SJSA1 (cell line): ENCODE measurements around the gene ITPKC. TPM values are rescaled to one million over a fixed set of nuclear protein-coding genes. Genes with fewer than 3 reads are reported as not detected.

Experiments
- DNase-seq, 2 experiments: peaks; one replicate each; pipeline ENCODE4 v3.0.0-alpha.2; 2015 to 2020; ENCODE audit warnings: low spot score in 2 of 2, low read depth in 1 of 2
- H3K27ac ChIP-seq: fragments of 250-450 bp; sonication (Bioruptor Pico); 2 replicates; pipeline ENCODE4 v1.5.1; 2020; ENCODE audit warnings: mild to moderate bottlenecking, moderate library complexity
- H3K27me3 ChIP-seq: fragments of 250-450 bp; sonication (Bioruptor Pico); replicated peaks from 2 replicates; pipeline ENCODE4 v1.5.1; 2020; ENCODE audit warnings: mild to moderate bottlenecking, moderate library complexity
- H3K36me3 ChIP-seq: fragments of 250-450 bp; sonication (Bioruptor Pico); 2 replicates; pipeline ENCODE4 v1.5.1; 2020; ENCODE audit warnings: mild to moderate bottlenecking
- H3K4me1 ChIP-seq: fragments of 250-450 bp; sonication (Bioruptor Pico); replicated peaks from 2 replicates; pipeline ENCODE4 v1.6.1; 2021; ENCODE audit warnings: mild to moderate bottlenecking
- H3K4me3 ChIP-seq: fragments of 250-450 bp; sonication (Bioruptor Pico); 2 replicates; pipeline ENCODE4 v1.5.1; 2020; ENCODE audit warnings: mild to moderate bottlenecking
- H3K9me3 ChIP-seq: fragments of 250-450 bp; sonication (Bioruptor Pico); replicated peaks from 2 replicates; pipeline ENCODE4 v1.5.1; 2020; ENCODE audit warnings: mild to moderate bottlenecking
- total RNA-seq: library from RNA; depleted of rRNA; stranded (reverse); fragments of >200 nt; shearing (Covaris generic); gene quantifications from 2 replicates; pipeline ENCODE4 v1.2.3, GENCODE V29; 2014

Gene ITPKC
- total RNA-seq, 1 experiment from 2014 or later: 5.4 TPM

- no peak for DNase-seq
- Histone ChIP-seq H3K36me3 (no peaks in the 10 kb centered on the region), H3K9me3 (no peaks in the 10 kb centered on the region), H3K27ac (no peak overlapping the region), H3K4me3 (no peak overlapping the region), H3K27me3 (no peaks in the 10 kb centered on the region), H3K4me1 (peaks cover 13% of the 10 kb centered on the region)
Measured at GRCh38 chr19:40744554-40745401, 27.9 kb downstream of the ITPKC start.

- Histone ChIP-seq H3K4me3 (no peak overlapping the region), H3K9me3 (no peaks in the 10 kb centered on the region), H3K27me3 (no peaks in the 10 kb centered on the region), H3K36me3 (no peaks in the 10 kb centered on the region), H3K27ac (no peak overlapping the region), H3K4me1 (peaks cover 17% of the 10 kb centered on the region)
- DNase-seq: no peak
Measured at GRCh38 chr19:40745402-40745780, 28.5 kb downstream of the ITPKC start.

- Histone ChIP-seq H3K4me3 (no peak overlapping the region), H3K27ac (no peak overlapping the region)
- no peak for DNase-seq
Measured at GRCh38 chr19:40747536-40747935, 30.6 kb downstream of the ITPKC start.

GRCh38 chr19:40750058-40750873, 33.4 kb downstream of the ITPKC start, which contains the start of gene ACTMAP:
Gene ACTMAP, minus strand, starts transcription at chr19:40750477. Its CDS starts 674 bp downstream, at chr19:40749803.
- peak; percentile 100 for DNase-seq
- Histone ChIP-seq H3K9me3 (no peaks in the 10 kb centered on the region), H3K36me3 (peaks cover 11% of the 10 kb centered on the region), H3K4me3 (peak within 1 kb of the TSS; percentile 58), H3K27ac (peak within 1 kb of the TSS; percentile 97), H3K27me3 (no peaks in the 10 kb centered on the region), H3K4me1 (peaks cover 19% of the 10 kb centered on the region)

More at GRCh38 chr19:40747536-40747935, 30.6 kb downstream of the ITPKC start:
- no peaks in the 10 kb centered on the region; the same call in 1 of the 2 replicates for H3K36me3 ChIP-seq
- peaks cover 23% of the 10 kb centered on the region for H3K4me1 ChIP-seq
- no peaks in the 10 kb centered on the region for H3K9me3 ChIP-seq
- no peaks in the 10 kb centered on the region for H3K27me3 ChIP-seq

GRCh38 chr19:40750874-40751537, 34.1 kb downstream of the ITPKC start, which contains the start of gene SNRPA:
Gene SNRPA, plus strand, starts transcription at chr19:40751203. Its CDS starts 206 bp downstream, at chr19:40751409.
- Histone ChIP-seq H3K36me3 (peaks cover 19% of the 10 kb centered on the region), H3K27me3 (no peaks in the 10 kb centered on the region), H3K4me3 (peak within 1 kb of the TSS; percentile 58), H3K4me1 (peaks cover 14% of the 10 kb centered on the region), H3K9me3 (no peaks in the 10 kb centered on the region), H3K27ac (peak within 1 kb of the TSS; percentile 97)
- peak; percentile 99 to 100 for DNase-seq

- no peak for DNase-seq
- Histone ChIP-seq H3K27ac (no peak overlapping the region), H3K4me3 (peak overlapping the region; percentile 58)
Measured at GRCh38 chr19:40752257-40752781, 35.4 kb downstream of the ITPKC start.

GRCh38 chr19:40754611-40755247, 37.8 kb downstream of the ITPKC start:
- Histone ChIP-seq H3K4me3 (no peak overlapping the region), H3K36me3 (peaks cover 52% of the 10 kb centered on the region)
- DNase-seq: no peak

More at GRCh38 chr19:40752257-40752781, 35.4 kb downstream of the ITPKC start:
- H3K27me3 ChIP-seq: no peaks in the 10 kb centered on the region
- peaks cover 32% of the 10 kb centered on the region for H3K36me3 ChIP-seq
- H3K9me3 ChIP-seq: no peaks in the 10 kb centered on the region
- peaks cover 14% of the 10 kb centered on the region for H3K4me1 ChIP-seq

GRCh38 chr19:40755248-40755624, 38.3 kb downstream of the ITPKC start:
- Histone ChIP-seq H3K9me3 (no peaks in the 10 kb centered on the region), H3K36me3 (peaks cover 57% of the 10 kb centered on the region), H3K4me1 (peaks cover 5% of the 10 kb centered on the region; the same call in 1 of the 2 replicates), H3K27me3 (no peaks in the 10 kb centered on the region), H3K27ac (no peak overlapping the region), H3K4me3 (no peak overlapping the region)
- no peak for DNase-seq

More at GRCh38 chr19:40754611-40755247, 37.8 kb downstream of the ITPKC start:
- Histone ChIP-seq H3K4me1 (peaks cover 10% of the 10 kb centered on the region), H3K27ac (no peak overlapping the region), H3K27me3 (no peaks in the 10 kb centered on the region), H3K9me3 (no peaks in the 10 kb centered on the region)

- no peak for DNase-seq
- Histone ChIP-seq H3K9me3 (no peaks in the 10 kb centered on the region), H3K4me3 (no peak overlapping the region), H3K36me3 (peaks cover 63% of the 10 kb centered on the region), H3K4me1 (peaks cover 5% of the 10 kb centered on the region; the same call in 1 of the 2 replicates), H3K27ac (no peak overlapping the region), H3K27me3 (no peaks in the 10 kb centered on the region)
Measured at GRCh38 chr19:40755791-40756190, 38.9 kb downstream of the ITPKC start.

- Histone ChIP-seq H3K4me1 (peaks cover 5% of the 10 kb centered on the region; the same call in 1 of the 2 replicates), H3K9me3 (no peaks in the 10 kb centered on the region), H3K27ac (no peak overlapping the region), H3K36me3 (peaks cover 70% of the 10 kb centered on the region), H3K27me3 (no peaks in the 10 kb centered on the region), H3K4me3 (no peak overlapping the region)
- DNase-seq: no peak
Measured at GRCh38 chr19:40756502-40757110, 39.7 kb downstream of the ITPKC start.

GRCh38 chr19:40758491-40758890, 41.6 kb downstream of the ITPKC start:
- Histone ChIP-seq H3K27ac (no peak overlapping the region), H3K27me3 (no peaks in the 10 kb centered on the region), H3K4me3 (no peak overlapping the region), H3K36me3 (peaks cover 83% of the 10 kb centered on the region), H3K4me1 (no peaks in the 10 kb centered on the region), H3K9me3 (no peaks in the 10 kb centered on the region)
- no peak for DNase-seq

GRCh38 chr19:40759352-40759751, 42.4 kb downstream of the ITPKC start:
- Histone ChIP-seq H3K27me3 (no peaks in the 10 kb centered on the region), H3K36me3 (peaks cover 92% of the 10 kb centered on the region)

More at GRCh38 chr19:40759352-40759751, 42.4 kb downstream of the ITPKC start:
- Histone ChIP-seq H3K4me1 (no peaks in the 10 kb centered on the region), H3K4me3 (no peak overlapping the region), H3K9me3 (no peaks in the 10 kb centered on the region), H3K27ac (no peak overlapping the region)
- DNase-seq: no peak
